HCT116 (cell line): ENCODE data around the gene TCTA. TPM values are rescaled to one million over a fixed set of nuclear protein-coding genes. Genes with fewer than 3 reads are reported as not detected.

Experiments
- ATAC-seq: fragments of 200-7000 bp; cut with Tn5 transposase; 2 replicates; pipeline ENCODE4 v1.9.1; 2020; ENCODE audit warnings: mild to moderate bottlenecking, moderate library complexity
- BruUV-seq: library from RNA; stranded (reverse); fragments of 400-500 nt; replicated peaks from 2 replicates; lab custom pipeline; 2021; lab: Mats Ljungman, UMichigan
- CTCF ChIA-PET: fragments of 300-600 bp; sonication (Branson Sonifier 250); formaldehyde crosslinking; loops from one replicate; lab custom pipeline; 2021; ENCODE audit warnings: antibody characterized with exemption; lab: Charles Lee
- POLR2A ChIA-PET: fragments of 300-600, 350-600 bp; sonication (Branson Sonifier 250); formaldehyde crosslinking; loops from one replicate; lab custom pipeline; 2021; ENCODE audit warnings: antibody characterized with exemption; lab: Charles Lee
- RAD21 ChIA-PET, 2 experiments: fragments of 300-600 bp; sonication (Branson Sonifier 250); formaldehyde crosslinking; loops; one replicate each; lab custom pipeline; 2023; ENCODE audit warnings: low total read pairs in 2 of 2; ENCODE audit not compliant: uncharacterized antibody in 2 of 2, unreplicated experiment in 2 of 2, low non-redundant PET in 1 of 2; lab: Charles Lee
- DNase-seq: peaks from one replicate; pipeline ENCODE4 v3.0.0-alpha.2; 2010; ENCODE audit warnings: low read depth, low spot score
- H2AFZ ChIP-seq: fragments of 200-600 bp; shearing (Covaris generic), sonication (generic); 2 replicates; pipeline ENCODE4 v1.6.1; 2017; ENCODE audit warnings: low read depth, mixed run types, mixed read lengths, antibody characterized with exemption, low read length; ENCODE audit not compliant: poor library complexity, severe bottlenecking
- H3K27ac ChIP-seq: 2 replicates; pipeline ENCODE4 v1.5.1; 2012; ENCODE audit warnings: low read depth, low read length
- H3K27me3 ChIP-seq: fragments of 200-600 bp; sonication (generic); 2 replicates; pipeline ENCODE4 v1.6.1; 2016; ENCODE audit warnings: mixed run types, low read length, mixed read lengths; ENCODE audit not compliant: insufficient read depth
- H3K36me3 ChIP-seq, 2 experiments: fragments of 200-500 bp in 1 of 2; fragments of 200-600 bp in 1 of 2; sonication (Bioruptor generic) in 1 of 2; sonication (generic) in 1 of 2; 2 replicates each; pipeline versions ENCODE4 v1.5.1 to v1.6.1; 2014 to 2016; ENCODE audit warnings: low read length in 2 of 2, inconsistent platforms in 1 of 2, mixed read lengths in 1 of 2, mixed run types in 1 of 2; ENCODE audit not compliant: insufficient read depth in 2 of 2, control insufficient read depth in 1 of 2
- H3K4me1 ChIP-seq, 2 experiments: fragments of 200-600 bp in 1 of 2; sonication (generic) in 1 of 2; 2 replicates each; pipeline versions ENCODE4 v1.5.1 to v1.6.1; 2012 to 2017; ENCODE audit warnings: low read length in 2 of 2, inconsistent platforms in 1 of 2, mild to moderate bottlenecking in 1 of 2, mixed read lengths in 1 of 2, mixed run types in 1 of 2, moderate library complexity in 1 of 2; ENCODE audit not compliant: insufficient read depth in 2 of 2, control insufficient read depth in 1 of 2
- H3K4me2 ChIP-seq: fragments of 200-600 bp; sonication (generic); 2 replicates; pipeline ENCODE4 v1.6.1; 2017; ENCODE audit warnings: mixed run types, low read length, mixed read lengths
- H3K4me3 ChIP-seq, 2 experiments: fragments of 200-600 bp in 1 of 2; sonication (generic) in 1 of 2; replicated peaks in 1 of 2; 2 replicates each; pipeline ENCODE4 v1.5.1; 2011 to 2016; ENCODE audit warnings: low read length in 2 of 2, control low read depth in 1 of 2, low read depth in 1 of 2, mild to moderate bottlenecking in 1 of 2, mixed read lengths in 1 of 2, mixed run types in 1 of 2
- H3K79me2 ChIP-seq: fragments of 200-600 bp; sonication (generic); 2 replicates; pipeline ENCODE4 v1.6.1; 2017; ENCODE audit warnings: mild to moderate bottlenecking, mixed run types, low read length, moderate library complexity, mixed read lengths; ENCODE audit not compliant: insufficient read depth
- H3K9ac ChIP-seq: fragments of 200-600 bp; sonication (generic); 2 replicates; pipeline ENCODE4 v1.6.1; 2016; ENCODE audit warnings: low read length, mixed read lengths
- H3K9me2 ChIP-seq: fragments of 200-600 bp; sonication (generic), shearing (Covaris generic); 2 replicates; pipeline ENCODE4 v1.6.1; 2017; ENCODE audit warnings: mixed run types, mild to moderate bottlenecking, moderate library complexity; ENCODE audit not compliant: insufficient read depth
- H3K9me3 ChIP-seq, 2 experiments: fragments of 200-500 bp in 1 of 2; fragments of 200-600 bp in 1 of 2; sonication (Bioruptor generic) in 1 of 2; sonication (generic) in 1 of 2; 2 replicates each; pipeline ENCODE4 v1.6.1; 2014 to 2017; ENCODE audit warnings: low read length in 2 of 2, mixed read lengths in 2 of 2, inconsistent platforms in 1 of 2, low read depth in 1 of 2, mild to moderate bottlenecking in 1 of 2, mixed run types in 1 of 2, moderate library complexity in 1 of 2; ENCODE audit not compliant: control insufficient read depth in 1 of 2, insufficient read depth in 1 of 2
- H4K20me1 ChIP-seq: fragments of 200-600 bp; sonication (generic), shearing (Covaris generic); 2 replicates; pipeline ENCODE4 v1.6.1; 2017; ENCODE audit warnings: mixed run types, mild to moderate bottlenecking, moderate library complexity; ENCODE audit not compliant: insufficient read depth
- CBX3 ChIP-seq: IDR thresholded peaks from 2 replicates; pipeline ENCODE4 v1.6.1; 2012; ENCODE audit warnings: low read depth
- EGR1 ChIP-seq: IDR thresholded peaks from 2 replicates; pipeline ENCODE4 v1.6.1; 2012; ENCODE audit warnings: low read depth
- FOSL1 ChIP-seq: IDR thresholded peaks from 2 replicates; pipeline ENCODE4 v1.6.1; 2012; ENCODE audit warnings: low read depth
- JUND ChIP-seq: IDR thresholded peaks from 2 replicates; pipeline ENCODE4 v1.6.1; 2012
- POLR2A ChIP-seq: IDR thresholded peaks from 2 replicates; pipeline ENCODE4 v1.7.0; 2011; ENCODE audit warnings: borderline replicate concordance; ENCODE audit not compliant: insufficient read depth, insufficient read length; ENCODE audit errors: extremely low read depth
- POLR2AphosphoS5 ChIP-seq: IDR thresholded peaks from 2 replicates; pipeline ENCODE4 v1.6.1; 2011; ENCODE audit warnings: mild to moderate bottlenecking, low read depth, low read length, moderate library complexity
- SP1 ChIP-seq: IDR thresholded peaks from 2 replicates; pipeline ENCODE4 v1.6.1; 2012; ENCODE audit warnings: low read depth
- SRF ChIP-seq: IDR thresholded peaks from 2 replicates; pipeline ENCODE4 v1.6.1; 2012; ENCODE audit warnings: low read depth
- TCF7L2 ChIP-seq: IDR thresholded peaks from 2 replicates; pipeline ENCODE4 v1.7.0; 2011; ENCODE audit warnings: borderline replicate concordance, inconsistent platforms; ENCODE audit not compliant: insufficient read depth, insufficient read length; ENCODE audit errors: extremely low read depth
- ZFX ChIP-seq: fragments of 450-650 bp; IDR thresholded peaks from 2 replicates; pipeline ENCODE4 v1.6.1; 2017
- intact Hi-C: fragments of 100-400 bp; cut with micrococcal nuclease; formaldehyde crosslinking; loops from 2 replicates; pipeline ENCODE4 v1.10.0; 2022
- total RNA-seq: library from RNA; stranded (reverse); gene quantifications from one replicate; pipeline ENCODE4 v1.2.1, GENCODE V29; 2021; ENCODE audit not compliant: unreplicated experiment
- TF ChIP-seq, protein P1 (sequence below): IDR thresholded peaks from 2 replicates; pipeline ENCODE4 v1.6.1; 2012
- TF ChIP-seq, protein P2 (sequence below): IDR thresholded peaks from 2 replicates; pipeline ENCODE4 v1.6.1; 2012
- TF ChIP-seq, protein P3 (sequence below): IDR thresholded peaks from 2 replicates; pipeline ENCODE4 v1.6.1; 2011; ENCODE audit warnings: mild to moderate bottlenecking, low read length, moderate library complexity; ENCODE audit not compliant: insufficient replicate concordance; ENCODE audit errors: extremely low read depth

TCTA gene
- total RNA-seq, 1 experiment from 2014 or later = 11.9 TPM

DNA sequence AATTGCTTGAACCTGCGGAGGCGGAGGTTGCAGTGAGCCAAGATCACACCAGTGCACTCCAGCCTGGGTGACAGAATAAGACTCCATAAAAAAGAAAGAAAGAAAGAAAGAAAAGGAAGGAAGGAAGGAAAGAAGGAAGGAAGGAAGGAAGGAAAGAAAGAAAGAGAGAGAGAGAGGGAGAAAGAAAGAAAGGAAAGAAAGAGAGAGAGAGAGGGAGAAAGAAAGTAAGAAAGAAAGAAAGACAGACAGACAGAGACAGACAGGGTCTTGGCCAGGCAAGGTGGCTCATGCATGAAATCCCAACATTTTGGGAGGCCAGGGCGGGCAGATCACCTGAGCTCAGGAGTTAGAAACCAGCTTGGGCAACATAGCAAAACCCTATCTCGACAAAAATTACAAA lies 41.4 kb downstream of the TCTA start:
- Histone ChIP-seq H3K9me3 (no peaks in the 10 kb centered on the region), H3K27ac (no peak overlapping the region), H3K9me2 (no peaks in the 10 kb centered on the region), H3K4me2 (no peak overlapping the region), H3K27me3 (no peaks in the 10 kb centered on the region), H3K9ac (no peak overlapping the region), H4K20me1 (no peaks in the 10 kb centered on the region), H3K79me2 (no peaks in the 10 kb centered on the region)
- RAD21 ChIA-PET = no interaction called here
- POLR2A ChIA-PET = interaction anchor here (1.7 kb wide), 1 partner anchor 15 kb away, joined by 12 read pairs; the partner anchor contains the start of gene DAG1
- BruUV-seq = no TSS peak
- TF ChIP-seq SP1 (no peak), POLR2A (no peak), FOSL1 (no peak), SRF (no peak), POLR2AphosphoS5 (no peak), EGR1 (no peak), ZFX (no peak), TCF7L2 (no peak), JUND (no peak), CBX3 (no peak)
- TF ChIP-seq, protein P1, sequence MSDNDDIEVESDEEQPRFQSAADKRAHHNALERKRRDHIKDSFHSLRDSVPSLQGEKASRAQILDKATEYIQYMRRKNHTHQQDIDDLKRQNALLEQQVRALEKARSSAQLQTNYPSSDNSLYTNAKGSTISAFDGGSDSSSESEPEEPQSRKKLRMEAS = no peak
- TF ChIP-seq, protein P2, sequence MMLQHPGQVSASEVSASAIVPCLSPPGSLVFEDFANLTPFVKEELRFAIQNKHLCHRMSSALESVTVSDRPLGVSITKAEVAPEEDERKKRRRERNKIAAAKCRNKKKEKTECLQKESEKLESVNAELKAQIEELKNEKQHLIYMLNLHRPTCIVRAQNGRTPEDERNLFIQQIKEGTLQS = no peak
- TF ChIP-seq, protein P3, sequence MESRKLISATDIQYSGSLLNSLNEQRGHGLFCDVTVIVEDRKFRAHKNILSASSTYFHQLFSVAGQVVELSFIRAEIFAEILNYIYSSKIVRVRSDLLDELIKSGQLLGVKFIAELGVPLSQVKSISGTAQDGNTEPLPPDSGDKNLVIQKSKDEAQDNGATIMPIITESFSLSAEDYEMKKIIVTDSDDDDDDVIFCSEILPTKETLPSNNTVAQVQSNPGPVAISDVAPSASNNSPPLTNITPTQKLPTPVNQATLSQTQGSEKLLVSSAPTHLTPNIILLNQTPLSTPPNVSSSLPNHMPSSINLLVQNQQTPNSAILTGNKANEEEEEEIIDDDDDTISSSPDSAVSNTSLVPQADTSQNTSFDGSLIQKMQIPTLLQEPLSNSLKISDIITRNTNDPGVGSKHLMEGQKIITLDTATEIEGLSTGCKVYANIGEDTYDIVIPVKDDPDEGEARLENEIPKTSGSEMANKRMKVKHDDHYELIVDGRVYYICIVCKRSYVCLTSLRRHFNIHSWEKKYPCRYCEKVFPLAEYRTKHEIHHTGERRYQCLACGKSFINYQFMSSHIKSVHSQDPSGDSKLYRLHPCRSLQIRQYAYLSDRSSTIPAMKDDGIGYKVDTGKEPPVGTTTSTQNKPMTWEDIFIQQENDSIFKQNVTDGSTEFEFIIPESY = no peak
- TF ChIP-seq, all 23 proteins: peak for 0
- Histone ChIP-seq H3K4me1 (peaks cover 0 to 27% of the 10 kb centered on the region in 2 experiments; a peak in 2 of 4 replicates), H2AFZ (no peak overlapping the region), H3K36me3 (no peaks in the 10 kb centered on the region), H3K4me3 (no peak overlapping the region)
- intact Hi-C loops = loop anchor here (1.0 kb wide), 1 partner anchor 218 kb away; no protein-coding TSS in a partner anchor
- CTCF ChIA-PET = interaction anchor here (0.6 to 1.7 kb wide), 2 partner anchors 11 to 219 kb away, joined by 3 to 15 read pairs; no protein-coding TSS in a partner anchor
- ATAC-seq (no peak), DNase-seq (no peak)
